ENCODE measurements around the gene NRG2.

DNA sequence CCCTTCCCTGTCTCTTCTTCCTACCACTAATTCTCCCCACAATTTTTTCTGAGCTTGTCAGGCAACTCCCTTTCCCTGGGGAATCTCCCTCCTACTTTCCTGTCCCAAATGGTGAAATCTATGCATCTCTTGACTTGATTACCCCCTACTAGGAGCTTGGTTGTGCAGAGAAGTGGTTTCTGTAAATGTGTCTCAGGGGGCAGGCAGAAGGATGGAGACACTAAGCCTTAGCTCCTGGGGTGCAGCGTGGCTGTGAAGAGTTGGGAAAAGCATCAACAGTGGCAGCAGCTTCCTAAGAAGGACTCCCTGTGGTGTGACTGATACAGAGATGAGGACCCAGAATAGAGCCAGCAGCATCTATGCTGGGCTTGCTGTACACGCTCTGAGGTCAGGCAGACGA, 62.3 kb downstream of the NRG2 start:
- TF ChIP-seq, protein P1, sequence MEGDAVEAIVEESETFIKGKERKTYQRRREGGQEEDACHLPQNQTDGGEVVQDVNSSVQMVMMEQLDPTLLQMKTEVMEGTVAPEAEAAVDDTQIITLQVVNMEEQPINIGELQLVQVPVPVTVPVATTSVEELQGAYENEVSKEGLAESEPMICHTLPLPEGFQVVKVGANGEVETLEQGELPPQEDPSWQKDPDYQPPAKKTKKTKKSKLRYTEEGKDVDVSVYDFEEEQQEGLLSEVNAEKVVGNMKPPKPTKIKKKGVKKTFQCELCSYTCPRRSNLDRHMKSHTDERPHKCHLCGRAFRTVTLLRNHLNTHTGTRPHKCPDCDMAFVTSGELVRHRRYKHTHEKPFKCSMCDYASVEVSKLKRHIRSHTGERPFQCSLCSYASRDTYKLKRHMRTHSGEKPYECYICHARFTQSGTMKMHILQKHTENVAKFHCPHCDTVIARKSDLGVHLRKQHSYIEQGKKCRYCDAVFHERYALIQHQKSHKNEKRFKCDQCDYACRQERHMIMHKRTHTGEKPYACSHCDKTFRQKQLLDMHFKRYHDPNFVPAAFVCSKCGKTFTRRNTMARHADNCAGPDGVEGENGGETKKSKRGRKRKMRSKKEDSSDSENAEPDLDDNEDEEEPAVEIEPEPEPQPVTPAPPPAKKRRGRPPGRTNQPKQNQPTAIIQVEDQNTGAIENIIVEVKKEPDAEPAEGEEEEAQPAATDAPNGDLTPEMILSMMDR (IDR thresholded peaks at IDR 0.05), result no peak
- no peak for TF ChIP-seq POLR2A (IDR thresholded peaks at IDR 0.05)
